Fibroblast of gingiva (primary cell): Measurements from ENCODE around the gene TMEM141.
"Not testable (repeated sequence)": the region's sequence is repeated elsewhere in the genome, so short reads cannot be mapped to it uniquely, and the experiment has no call there.

Experiments
- DNase-seq: peaks from one replicate; pipeline ENCODE4 v3.0.0-alpha.2; 2011; ENCODE audit warnings: low read depth

The TMEM141 gene

DNA sequence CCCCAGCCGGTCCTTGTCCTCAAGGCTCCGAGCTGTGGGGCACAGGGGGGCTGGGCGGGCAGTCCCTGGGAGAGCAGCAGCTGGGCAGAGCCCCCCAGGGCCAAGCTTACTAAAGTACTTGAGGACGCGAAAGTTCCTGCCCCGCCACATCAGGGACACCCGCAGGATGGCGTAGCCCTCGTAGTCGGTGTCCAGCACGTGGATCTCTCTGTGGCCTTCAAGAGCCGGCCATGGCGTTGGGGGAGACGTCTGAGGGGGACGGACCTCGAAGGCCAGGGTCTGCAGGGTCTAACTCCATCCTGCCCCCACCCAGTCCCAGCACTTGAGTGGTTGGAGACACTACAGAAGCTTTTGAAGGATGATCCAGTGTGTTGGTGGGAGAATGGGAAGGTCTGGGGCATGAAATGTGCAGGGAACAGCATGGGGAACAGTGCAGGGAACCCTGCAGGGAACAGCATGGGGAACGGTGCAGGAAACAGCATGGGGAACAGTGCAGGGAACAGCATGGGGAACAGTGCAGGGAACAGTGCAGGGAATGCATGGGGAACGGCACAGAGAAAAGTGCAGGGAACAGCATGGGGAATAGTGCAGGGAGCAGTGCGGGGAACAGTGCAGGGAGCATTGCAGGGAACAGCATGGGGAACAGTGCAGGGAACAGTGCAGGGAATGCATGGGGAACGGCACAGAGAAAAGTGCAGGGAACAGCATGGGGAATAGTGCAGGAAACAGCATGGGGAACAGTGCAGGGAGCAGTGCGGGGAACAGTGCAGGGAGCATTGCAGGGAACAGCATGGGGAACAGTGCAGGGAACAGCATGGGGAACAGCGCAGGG is 35.6 kb upstream of the TMEM141 start:
- not testable (repeated sequence) for DNase-seq

DNA sequence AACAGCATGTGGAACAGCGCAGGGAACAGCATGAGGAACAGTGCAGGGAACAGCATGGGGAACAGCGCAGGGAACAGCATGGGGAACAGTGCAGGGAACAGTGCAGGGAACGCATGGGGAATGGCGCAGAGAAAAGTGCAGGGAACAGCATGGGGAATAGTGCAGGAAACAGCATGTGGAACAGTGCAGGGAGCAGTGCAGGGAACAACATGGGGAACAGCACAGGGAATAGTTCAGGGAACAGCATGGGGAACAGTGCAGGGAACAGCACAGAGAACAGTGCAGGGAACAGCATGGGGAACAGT is 35.1 kb upstream of the TMEM141 start:
- no peak for DNase-seq

GRCh38 chr9:136756836-136757235 is 34.3 kb upstream of the TMEM141 start:
- DNase-seq: no peak

GRCh38 chr9:136757328-136757727 is 33.8 kb upstream of the TMEM141 start:
- no peak for DNase-seq

DNA sequence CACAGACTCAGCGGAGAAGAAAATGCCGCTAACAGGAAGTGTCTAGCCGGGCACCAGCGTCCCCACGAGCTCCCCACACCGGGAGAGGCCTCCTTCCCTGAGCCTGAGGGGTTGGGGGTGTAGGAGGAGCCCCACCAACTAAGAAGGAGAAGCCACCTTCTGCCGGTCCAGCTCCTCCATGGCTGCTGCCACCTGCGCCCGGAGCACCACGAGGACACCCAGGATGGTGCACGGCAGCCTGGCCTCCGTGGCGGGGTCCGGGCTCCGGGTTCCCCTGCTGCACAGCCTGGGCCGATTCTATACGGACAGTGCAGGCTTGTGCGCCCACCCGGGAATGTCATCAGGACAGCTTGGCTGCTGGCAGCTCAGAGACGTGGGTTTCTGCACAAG is 33.4 kb upstream of the TMEM141 start:
- no peak for DNase-seq

- DNase-seq: no peak
Observed at GRCh38 chr9:136759001-136759400, 32.1 kb upstream of the TMEM141 start.

DNA sequence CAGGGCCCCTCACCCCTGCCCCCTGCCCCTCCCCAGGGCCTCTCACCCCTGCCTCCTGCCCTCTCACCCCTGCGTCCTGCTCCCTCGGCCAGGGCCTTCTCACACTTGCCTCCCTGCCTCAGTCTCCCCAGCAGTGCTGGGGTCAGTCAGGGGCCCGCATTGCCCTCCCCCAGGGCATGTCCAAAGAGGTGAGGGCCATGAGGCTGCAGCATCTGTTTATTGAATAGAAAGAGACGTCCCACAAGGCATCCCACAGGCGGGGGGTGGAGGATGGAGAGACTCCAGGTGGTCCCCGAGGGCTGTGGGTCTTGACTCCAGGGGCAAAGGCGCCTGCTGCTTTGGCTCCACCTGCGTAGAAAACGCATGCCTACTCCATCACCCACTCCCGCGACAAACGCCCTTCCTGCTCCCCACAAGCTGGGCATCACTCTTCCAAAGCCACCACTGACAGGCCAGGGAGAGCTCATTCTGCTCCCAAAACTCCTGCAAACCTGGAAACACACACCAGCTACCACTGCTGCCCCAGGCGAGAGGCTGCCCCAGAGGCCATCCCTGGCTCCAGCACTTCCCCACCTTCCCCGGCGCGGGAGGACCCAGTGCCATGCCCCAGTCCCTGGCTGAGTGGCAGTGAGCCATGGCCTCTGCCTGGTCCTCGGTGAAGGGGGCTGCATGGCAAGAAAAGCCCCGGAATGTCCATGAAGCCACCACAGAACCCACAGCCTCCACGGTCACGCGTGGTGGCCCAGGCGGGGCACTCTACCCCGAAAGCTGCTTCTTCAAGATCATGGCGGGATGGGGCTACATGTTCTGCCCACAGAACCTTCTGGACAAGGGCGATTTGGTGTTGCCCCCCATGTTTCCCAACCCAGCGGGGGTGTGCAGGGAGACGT is 31.5 kb upstream of the TMEM141 start:
- no peak for DNase-seq

DNA sequence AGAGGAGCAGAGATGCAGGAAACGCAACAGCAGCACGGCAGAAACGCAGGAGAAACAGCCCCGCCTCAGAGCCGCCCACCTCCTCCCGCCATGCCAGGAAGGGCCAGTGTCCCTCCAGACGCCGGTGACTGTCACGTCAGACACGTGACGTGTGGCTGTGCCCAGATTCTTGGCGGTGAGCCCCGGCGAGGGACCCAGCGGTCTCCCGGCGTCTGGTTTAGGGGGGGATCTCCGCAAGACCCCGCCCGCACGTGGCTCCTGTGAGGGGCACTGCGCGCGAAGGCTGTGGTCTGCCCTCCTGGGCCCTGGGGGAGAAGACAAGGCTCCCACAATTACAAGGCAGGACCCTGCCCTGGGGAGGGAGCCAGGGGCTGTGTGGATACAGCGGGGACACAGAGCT is 30.7 kb upstream of the TMEM141 start:
- no peak for DNase-seq

DNA sequence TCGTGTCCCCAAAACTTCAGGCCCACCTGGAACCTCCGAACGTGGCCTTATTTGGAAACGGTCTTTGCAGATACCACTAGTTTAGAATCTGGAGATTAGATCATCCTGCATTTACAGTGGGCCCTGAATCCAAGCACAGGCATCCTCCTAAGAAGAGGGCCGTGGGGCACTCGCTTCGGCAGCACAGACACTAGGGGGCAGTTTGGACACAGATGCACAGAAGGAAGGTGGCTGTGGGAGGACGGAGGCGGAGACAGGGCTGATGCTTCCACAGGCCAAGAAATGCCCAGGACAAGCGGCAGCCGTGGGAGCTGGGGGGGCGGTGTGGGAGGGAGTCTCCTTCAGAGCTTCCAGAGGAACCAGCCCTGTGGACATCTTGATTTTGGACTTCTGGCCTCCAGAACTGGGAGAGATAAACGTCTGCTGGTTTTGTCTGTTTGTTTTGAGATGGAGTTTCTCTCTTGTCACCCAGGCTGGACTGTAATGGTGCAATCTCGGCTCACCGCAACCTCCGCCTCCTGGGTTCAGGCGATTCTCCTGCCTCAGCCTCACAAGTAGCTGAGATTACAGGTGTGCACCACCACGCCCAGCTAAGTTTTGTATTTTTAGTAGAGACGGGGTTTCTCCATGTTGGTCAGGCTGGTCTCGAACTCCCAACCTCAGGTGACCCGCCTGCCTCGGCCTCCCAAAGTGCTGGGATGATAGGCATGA is 30.2 kb upstream of the TMEM141 start:
- peak; percentile 55 for DNase-seq

DNA sequence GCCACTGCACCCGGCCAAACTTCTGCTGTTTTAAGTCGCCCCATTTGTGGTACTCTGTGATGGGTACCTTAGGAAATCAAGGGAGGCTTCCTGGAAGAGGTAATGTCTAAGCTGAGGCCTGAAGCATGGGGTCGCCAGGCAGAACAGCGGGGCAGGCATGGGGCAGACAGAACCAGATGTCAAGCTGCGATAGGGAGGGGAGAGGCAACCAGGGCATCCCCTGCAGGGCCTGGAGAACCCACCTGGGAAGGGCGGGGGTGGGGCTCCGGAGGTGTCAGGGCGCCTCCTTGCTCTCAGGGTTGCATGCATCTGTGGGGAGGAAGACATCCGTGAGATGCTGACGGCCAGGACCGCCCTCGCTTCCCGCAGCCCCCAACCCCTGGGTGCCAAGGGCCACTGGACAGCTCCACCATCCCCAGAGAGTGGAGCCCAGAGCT is 29.6 kb upstream of the TMEM141 start:
- DNase-seq: no peak

DNA sequence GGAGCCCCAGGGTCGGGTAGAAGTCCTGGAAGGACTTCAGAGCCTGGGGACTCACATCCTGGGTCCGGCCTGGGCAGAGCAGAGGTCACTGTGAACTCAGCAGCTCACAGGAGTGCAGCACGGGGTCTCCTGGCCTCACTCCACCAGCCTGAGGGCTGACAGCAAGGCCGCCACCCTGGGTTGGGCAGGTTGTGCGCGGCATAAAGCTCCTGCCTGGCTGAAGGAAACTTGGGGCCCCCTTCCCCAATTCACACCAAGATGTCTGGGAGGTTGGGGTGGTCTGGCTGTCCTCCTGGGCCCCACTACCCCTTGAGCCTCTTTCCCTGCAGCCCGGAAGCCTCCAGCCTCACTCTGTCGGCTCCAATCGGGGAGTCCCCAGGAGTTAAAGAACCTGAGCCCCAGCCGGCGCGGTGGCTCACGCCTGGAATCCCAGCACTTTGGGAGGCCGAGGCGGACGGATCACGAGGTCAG is 28.9 kb upstream of the TMEM141 start:
- no peak for DNase-seq

DNA sequence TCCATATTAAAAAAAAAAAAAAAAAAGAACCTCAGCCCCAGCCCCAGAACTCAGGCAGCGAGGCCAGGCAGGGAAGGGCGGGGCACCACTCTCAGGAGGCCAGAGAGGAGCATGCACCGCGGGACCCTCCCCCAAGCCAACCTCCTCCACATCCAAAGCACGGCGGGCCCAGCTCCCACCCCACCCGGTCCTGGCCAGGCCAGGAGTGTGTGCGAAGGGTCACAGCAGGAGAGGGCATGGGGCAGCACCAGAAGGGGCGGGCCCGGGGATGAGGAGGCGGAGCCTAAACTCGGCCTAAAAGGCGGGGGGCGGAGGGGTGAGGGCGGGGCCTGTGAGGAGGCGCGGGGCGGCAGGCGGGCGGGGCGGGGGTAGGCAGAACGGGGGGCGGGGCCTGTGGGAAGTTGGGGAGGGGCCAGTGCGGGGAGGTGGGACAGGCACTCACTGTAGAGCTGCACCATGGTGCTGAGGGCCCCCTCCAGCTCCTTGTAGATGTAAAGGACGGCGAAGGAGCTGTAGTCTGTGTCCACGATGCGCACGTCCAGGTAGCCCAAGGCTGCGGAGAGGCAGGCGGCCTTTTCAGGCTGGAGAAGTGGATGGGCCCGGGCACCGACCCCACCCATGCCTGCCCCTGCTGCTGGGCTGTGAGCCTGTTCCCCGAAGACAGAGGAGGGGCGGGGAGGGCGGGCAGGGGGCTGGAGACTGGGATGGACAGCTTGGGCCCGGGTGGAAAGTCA is 28.1 kb upstream of the TMEM141 start:
- DNase-seq: no peak

DNA sequence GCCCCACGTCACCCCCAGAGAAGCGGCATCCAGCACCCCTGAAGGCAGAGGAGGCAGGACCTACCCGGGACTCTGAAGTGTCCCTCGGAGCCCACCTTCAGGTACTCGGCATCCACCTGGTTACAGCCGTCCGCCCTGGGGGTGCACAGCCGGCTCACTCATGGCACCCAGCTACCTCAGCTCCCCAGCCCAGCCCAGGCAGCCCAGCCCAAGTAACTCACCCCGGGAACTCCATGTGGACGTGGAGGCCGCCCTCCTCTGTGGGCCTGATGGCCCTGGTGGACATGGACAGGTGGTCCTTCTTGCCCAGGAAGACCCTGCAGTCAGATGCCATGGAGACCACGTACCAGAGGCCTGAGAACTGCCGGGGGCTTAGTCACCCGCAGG is 27.5 kb upstream of the TMEM141 start:
- no peak for DNase-seq

DNA sequence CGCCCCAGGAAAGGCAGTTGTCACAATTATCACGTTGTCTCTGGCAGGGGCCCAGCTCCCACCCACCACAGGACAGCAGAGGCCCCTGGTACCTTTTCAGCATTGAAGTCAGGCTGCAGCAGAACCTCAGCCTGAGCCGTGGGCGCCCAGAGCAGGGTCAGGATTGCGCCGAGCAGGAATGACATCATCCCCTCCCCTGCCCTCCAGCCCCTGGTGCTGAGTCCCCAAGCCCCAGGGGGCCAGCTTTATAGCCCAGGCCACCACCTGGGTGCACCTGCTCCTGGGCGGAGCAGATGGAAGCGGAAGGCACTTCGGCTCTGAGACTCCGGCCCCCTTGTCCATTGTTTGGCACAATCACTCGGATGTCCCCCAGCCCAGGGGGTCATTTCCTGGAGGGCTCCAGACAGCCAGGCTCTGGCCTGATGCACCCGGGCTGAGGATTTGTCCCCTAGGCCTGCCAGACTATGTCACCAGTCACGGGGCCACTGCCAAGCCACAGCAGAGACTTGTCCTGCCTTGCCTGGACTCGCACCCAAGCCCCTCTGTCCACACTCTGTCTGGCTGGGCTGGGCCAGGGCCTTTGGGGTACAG is 26.7 kb upstream of the TMEM141 start, which contains the start of gene LCN15:
LCN15 (minus strand) TSS at position 218 of the 591 bp plus-strand sequence; CDS start at position 188, 30 bp downstream.
- DNase-seq: no peak

DNA sequence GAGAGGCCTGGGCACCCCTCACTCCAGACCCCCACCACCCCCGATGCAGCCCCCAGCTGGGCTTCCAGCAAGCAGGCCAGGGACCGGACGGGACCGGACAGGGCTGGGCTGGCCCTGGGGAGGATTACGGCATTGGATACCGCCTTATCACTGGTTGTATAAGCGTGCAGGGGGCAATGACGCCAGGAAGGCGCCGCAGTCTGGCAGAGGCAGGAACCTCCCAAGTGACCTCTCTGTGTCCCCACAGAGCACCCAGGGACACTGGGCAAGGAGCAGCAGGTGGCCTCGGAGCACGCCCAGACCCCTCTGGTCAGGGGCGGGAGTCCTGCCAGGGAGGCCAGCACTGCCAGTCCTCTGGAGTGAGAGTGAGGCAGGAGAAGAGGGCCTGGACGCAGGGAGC is 26.1 kb upstream of the TMEM141 start:
- DNase-seq: no peak

GRCh38 chr9:136765745-136766409 is 25.3 kb upstream of the TMEM141 start:
- DNase-seq: not testable (repeated sequence)

DNA sequence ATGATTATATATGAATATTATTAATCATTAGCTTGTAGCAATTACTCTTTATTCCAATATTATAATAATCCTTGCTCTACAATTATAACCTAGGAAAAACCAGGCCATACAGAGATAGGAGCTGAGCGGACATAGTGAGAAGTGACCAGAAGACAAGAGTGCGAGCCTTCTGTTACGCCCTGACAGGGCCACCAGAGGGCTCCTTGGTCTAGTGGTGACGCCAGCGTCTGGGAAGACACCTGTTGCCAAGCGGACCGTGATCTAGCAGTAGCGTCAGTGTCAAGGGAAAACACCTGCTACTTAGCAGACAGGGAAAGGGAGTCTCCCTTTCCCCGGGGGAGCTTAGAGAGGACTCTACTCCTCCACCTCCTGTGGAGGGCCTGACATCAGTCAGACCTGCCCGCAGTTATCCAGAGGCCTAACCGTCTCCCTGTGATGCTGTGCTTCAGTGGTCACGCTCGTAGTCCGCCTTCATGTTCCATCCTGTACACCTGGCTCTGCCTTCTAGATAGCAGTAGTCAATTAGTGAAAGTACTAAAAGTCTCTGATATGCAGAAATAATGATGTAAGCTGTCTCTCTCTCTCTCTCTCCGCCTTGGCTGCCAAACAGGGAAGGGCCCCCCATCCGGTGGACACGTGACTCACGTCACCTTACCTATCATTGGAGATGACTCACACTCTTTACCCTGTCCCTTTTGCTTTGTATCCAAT is 24.6 kb upstream of the TMEM141 start:
- peak; percentile 30 for DNase-seq

- DNase-seq: no peak
Observed at GRCh38 chr9:136769710-136770191, 21.4 kb upstream of the TMEM141 start.

DNA sequence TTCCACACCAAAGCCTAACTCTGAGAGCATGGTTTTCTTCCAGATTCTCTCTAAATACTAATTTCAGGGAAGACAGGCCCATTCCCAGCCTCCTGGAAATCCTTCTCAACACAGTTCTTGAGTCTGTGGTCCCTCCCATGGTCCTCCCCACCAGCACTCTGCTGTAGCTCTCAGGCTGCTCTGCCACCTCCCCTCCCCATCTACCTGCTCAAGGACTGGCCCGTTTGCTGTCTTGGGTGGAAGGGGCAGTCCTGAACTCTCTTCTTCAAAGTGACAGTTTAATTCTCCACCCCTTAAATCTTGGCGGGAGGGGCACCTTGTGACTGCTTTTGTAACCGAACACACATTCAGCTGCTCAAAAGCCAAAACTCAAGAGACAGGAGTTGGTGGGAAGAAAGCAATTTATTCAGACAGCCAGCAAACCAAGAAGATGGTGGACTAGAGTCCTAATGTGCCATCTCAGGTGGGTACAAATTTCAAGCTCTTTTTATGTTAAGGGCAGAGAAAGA is 19.2 kb upstream of the TMEM141 start:
- DNase-seq: no peak
